Panc1 (cell line): ENCODE results near the gene IPMK. TPM values are rescaled to one million over a fixed set of nuclear protein-coding genes. Genes with fewer than 3 reads are reported as not detected.
"Not testable (repeated sequence)": the region's sequence is repeated elsewhere in the genome, so short reads cannot be mapped to it uniquely, and the experiment has no call there.

Source experiments
- ATAC-seq: fragments of 200-7000 bp; cut with Tn5 transposase; 2 replicates; pipeline ENCODE4 v1.9.1; 2020; ENCODE audit warnings: mild to moderate bottlenecking, moderate library complexity
- BruUV-seq: library from RNA; stranded (reverse); fragments of 400-500 nt; replicated peaks from 2 replicates; lab custom pipeline; 2021; lab: Mats Ljungman, UMichigan
- CTCF ChIA-PET: fragments of 300-600 bp; sonication (Branson Sonifier 250); formaldehyde crosslinking; loops from one replicate; lab custom pipeline; 2022; ENCODE audit warnings: antibody characterized with exemption; lab: Charles Lee
- POLR2A ChIA-PET: fragments of 300-600 bp; sonication (Branson Sonifier 250); formaldehyde crosslinking; loops from one replicate; lab custom pipeline; 2022; ENCODE audit warnings: antibody characterized with exemption; lab: Charles Lee
- DNase-seq: peaks from one replicate; pipeline ENCODE4 v3.0.0-alpha.2; 2010; ENCODE audit warnings: low read depth, low spot score
- H3K27ac ChIP-seq: 2 replicates; pipeline ENCODE4 v1.5.1; 2011; ENCODE audit warnings: mild to moderate bottlenecking, low read length, inconsistent platforms
- H3K27me3 ChIP-seq: fragments of 200-500 bp; sonication (Bioruptor generic); 2 replicates; pipeline ENCODE4 v1.6.0; 2014; ENCODE audit warnings: low read length, inconsistent platforms; ENCODE audit not compliant: control insufficient read depth, insufficient read depth
- H3K36me3 ChIP-seq: fragments of 200-500 bp; sonication (Bioruptor generic); 2 replicates; pipeline ENCODE4 v1.5.1; 2014; ENCODE audit warnings: inconsistent platforms, mild to moderate bottlenecking, low read length, moderate library complexity; ENCODE audit not compliant: control insufficient read depth, insufficient read depth
- H3K4me1 ChIP-seq: 2 replicates; pipeline ENCODE4 v1.5.1; 2011; ENCODE audit warnings: inconsistent platforms, mild to moderate bottlenecking, low read length, moderate library complexity; ENCODE audit not compliant: control insufficient read depth, insufficient read depth
- H3K4me3 ChIP-seq, 2 experiments: 2 replicates each; pipeline ENCODE4 v1.5.1; 2011 to 2012; ENCODE audit warnings: low read depth in 2 of 2, low read length in 2 of 2, mild to moderate bottlenecking in 2 of 2, inconsistent platforms in 1 of 2, moderate library complexity in 1 of 2
- H3K9me3 ChIP-seq: fragments of 200-500 bp; sonication (Bioruptor generic); 2 replicates; pipeline ENCODE4 v1.5.1; 2014; ENCODE audit warnings: low read depth, mild to moderate bottlenecking, inconsistent platforms, low read length, moderate library complexity; ENCODE audit not compliant: control insufficient read depth, insufficient read depth
- POLR2AphosphoS5 ChIP-seq: IDR thresholded peaks from 2 replicates; pipeline ENCODE4 v1.6.1; 2012; ENCODE audit warnings: mild to moderate bottlenecking, low read depth, low read length, moderate library complexity
- SIN3A ChIP-seq: IDR thresholded peaks from 2 replicates; pipeline ENCODE4 v1.6.1; 2012; ENCODE audit warnings: low read depth, mild to moderate bottlenecking, low read length, moderate library complexity, borderline replicate concordance; ENCODE audit not compliant: insufficient read depth
- TCF7L2 ChIP-seq: IDR thresholded peaks from 2 replicates; pipeline ENCODE4 v1.6.1; 2011; ENCODE audit warnings: mild to moderate bottlenecking, low read depth, low read length, inconsistent platforms
- in situ Hi-C: cut with HindIII; loops from 2 replicates; pipeline ENCODE4 v1.10.0; 2016; ENCODE audit warnings: low sequenced_read_pairs, low pct_unique_long_range_greater_than_20kb
- intact Hi-C: fragments of 100-400 bp; cut with micrococcal nuclease; formaldehyde crosslinking; loops from one replicate; pipeline ENCODE4 v1.10.0; 2022; ENCODE audit not compliant: unreplicated experiment
- total RNA-seq: library from RNA; stranded (reverse); gene quantifications from one replicate; pipeline ENCODE4 v1.2.1, GENCODE V29; 2021; ENCODE audit not compliant: unreplicated experiment
- TF ChIP-seq, protein P1 (sequence below), 2 experiments: IDR thresholded peaks; 2 replicates each; pipeline ENCODE4 v1.6.1; 2011 to 2012; ENCODE audit warnings: low read depth in 2 of 2, control low read depth in 1 of 2, low read length in 1 of 2, mild to moderate bottlenecking in 1 of 2, moderate library complexity in 1 of 2; ENCODE audit not compliant: insufficient read depth in 1 of 2
- TF ChIP-seq, protein P2 (sequence below): fragments of 450-650 bp; IDR thresholded peaks from 2 replicates; pipeline ENCODE4 v1.5.1; 2017; ENCODE audit warnings: mild to moderate bottlenecking

The IPMK gene
- total RNA-seq, 1 experiment from 2014 or later = 9.3 TPM

DNA sequence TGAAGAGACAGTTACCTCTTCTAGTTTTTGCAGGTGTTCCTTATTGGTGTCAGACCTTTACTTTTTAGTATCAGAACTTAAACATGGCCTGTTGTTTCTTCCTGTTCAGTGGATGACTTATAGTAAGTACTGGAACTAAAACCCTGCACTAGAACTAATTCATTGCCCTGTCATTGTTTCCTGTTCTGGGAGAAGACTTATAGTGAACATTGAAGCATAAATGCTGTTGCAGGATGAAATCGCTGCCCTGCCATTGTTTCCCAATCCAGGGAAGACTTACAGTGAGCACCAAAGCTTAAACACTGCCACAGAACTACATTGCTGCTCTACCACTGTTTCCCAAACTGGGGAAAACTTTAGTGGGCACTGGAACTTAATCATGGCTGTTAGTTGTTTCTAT, 13.1 kb downstream of the IPMK start:
- intact Hi-C loops (no loop called here), in situ Hi-C loops (no loop called here)
- no peaks in the 10 kb centered on the region for H3K36me3 ChIP-seq
- no peaks in the 10 kb centered on the region for H3K4me1 ChIP-seq
- no TSS peak for BruUV-seq
- no peak overlapping the region for H3K4me3 ChIP-seq
- DNase-seq (no peak), ATAC-seq (no peak)
- H3K27me3 ChIP-seq = no peaks in the 10 kb centered on the region
- no peaks in the 10 kb centered on the region; the same call in 1 of the 2 replicates for H3K9me3 ChIP-seq
- no peak overlapping the region for H3K27ac ChIP-seq
- TF ChIP-seq TCF7L2 = no peak
- no peak for TF ChIP-seq POLR2AphosphoS5
- TF ChIP-seq, protein P1, sequence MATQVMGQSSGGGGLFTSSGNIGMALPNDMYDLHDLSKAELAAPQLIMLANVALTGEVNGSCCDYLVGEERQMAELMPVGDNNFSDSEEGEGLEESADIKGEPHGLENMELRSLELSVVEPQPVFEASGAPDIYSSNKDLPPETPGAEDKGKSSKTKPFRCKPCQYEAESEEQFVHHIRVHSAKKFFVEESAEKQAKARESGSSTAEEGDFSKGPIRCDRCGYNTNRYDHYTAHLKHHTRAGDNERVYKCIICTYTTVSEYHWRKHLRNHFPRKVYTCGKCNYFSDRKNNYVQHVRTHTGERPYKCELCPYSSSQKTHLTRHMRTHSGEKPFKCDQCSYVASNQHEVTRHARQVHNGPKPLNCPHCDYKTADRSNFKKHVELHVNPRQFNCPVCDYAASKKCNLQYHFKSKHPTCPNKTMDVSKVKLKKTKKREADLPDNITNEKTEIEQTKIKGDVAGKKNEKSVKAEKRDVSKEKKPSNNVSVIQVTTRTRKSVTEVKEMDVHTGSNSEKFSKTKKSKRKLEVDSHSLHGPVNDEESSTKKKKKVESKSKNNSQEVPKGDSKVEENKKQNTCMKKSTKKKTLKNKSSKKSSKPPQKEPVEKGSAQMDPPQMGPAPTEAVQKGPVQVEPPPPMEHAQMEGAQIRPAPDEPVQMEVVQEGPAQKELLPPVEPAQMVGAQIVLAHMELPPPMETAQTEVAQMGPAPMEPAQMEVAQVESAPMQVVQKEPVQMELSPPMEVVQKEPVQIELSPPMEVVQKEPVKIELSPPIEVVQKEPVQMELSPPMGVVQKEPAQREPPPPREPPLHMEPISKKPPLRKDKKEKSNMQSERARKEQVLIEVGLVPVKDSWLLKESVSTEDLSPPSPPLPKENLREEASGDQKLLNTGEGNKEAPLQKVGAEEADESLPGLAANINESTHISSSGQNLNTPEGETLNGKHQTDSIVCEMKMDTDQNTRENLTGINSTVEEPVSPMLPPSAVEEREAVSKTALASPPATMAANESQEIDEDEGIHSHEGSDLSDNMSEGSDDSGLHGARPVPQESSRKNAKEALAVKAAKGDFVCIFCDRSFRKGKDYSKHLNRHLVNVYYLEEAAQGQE (IDR thresholded peaks at IDR 0.05; ENCODE audit: insufficient read depth in 1 of 2, low read depth in 2 of 2, low read length in 1 of 2) = no peak
- TF ChIP-seq SIN3A = no peak
- TF ChIP-seq, protein P2, sequence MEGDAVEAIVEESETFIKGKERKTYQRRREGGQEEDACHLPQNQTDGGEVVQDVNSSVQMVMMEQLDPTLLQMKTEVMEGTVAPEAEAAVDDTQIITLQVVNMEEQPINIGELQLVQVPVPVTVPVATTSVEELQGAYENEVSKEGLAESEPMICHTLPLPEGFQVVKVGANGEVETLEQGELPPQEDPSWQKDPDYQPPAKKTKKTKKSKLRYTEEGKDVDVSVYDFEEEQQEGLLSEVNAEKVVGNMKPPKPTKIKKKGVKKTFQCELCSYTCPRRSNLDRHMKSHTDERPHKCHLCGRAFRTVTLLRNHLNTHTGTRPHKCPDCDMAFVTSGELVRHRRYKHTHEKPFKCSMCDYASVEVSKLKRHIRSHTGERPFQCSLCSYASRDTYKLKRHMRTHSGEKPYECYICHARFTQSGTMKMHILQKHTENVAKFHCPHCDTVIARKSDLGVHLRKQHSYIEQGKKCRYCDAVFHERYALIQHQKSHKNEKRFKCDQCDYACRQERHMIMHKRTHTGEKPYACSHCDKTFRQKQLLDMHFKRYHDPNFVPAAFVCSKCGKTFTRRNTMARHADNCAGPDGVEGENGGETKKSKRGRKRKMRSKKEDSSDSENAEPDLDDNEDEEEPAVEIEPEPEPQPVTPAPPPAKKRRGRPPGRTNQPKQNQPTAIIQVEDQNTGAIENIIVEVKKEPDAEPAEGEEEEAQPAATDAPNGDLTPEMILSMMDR = no peak
- ChIA-PET POLR2A (no interaction called here), CTCF (no interaction called here)

GRCh38 chr10:58253184-58253583, 14.5 kb downstream of the IPMK start:
- in situ Hi-C loops = no loop called here
- Histone ChIP-seq H3K9me3 (no peaks in the 10 kb centered on the region; the same call in 1 of the 2 replicates), H3K27ac (no peak overlapping the region), H3K36me3 (no peaks in the 10 kb centered on the region), H3K4me1 (no peaks in the 10 kb centered on the region), H3K4me3 (no peak overlapping the region), H3K27me3 (no peaks in the 10 kb centered on the region)
- intact Hi-C loops = no loop called here
- POLR2A ChIA-PET = no interaction called here
- ATAC-seq (no peak), DNase-seq (no peak)
- no peak for TF ChIP-seq POLR2AphosphoS5
- TF ChIP-seq, protein P2 = no peak
- no peak for TF ChIP-seq TCF7L2
- TF ChIP-seq SIN3A = no peak
- TF ChIP-seq, protein P1 (IDR thresholded peaks at IDR 0.05; ENCODE audit: insufficient read depth in 1 of 2, low read depth in 2 of 2, low read length in 1 of 2) = no peak
- BruUV-seq = no TSS peak
- CTCF ChIA-PET = no interaction called here

GRCh38 chr10:58244666-58245065, 23.0 kb downstream of the IPMK start:
- CTCF ChIA-PET, H3K36me3 ChIP-seq, H3K4me3 ChIP-seq, intact Hi-C loops, H3K27ac ChIP-seq, H3K4me1 ChIP-seq, H3K27me3 ChIP-seq, DNase-seq, H3K9me3 ChIP-seq, BruUV-seq, ATAC-seq, in situ Hi-C loops, POLR2A ChIA-PET: not testable (repeated sequence)

- DNase-seq, BruUV-seq, intact Hi-C loops, H3K4me1 ChIP-seq, H3K27me3 ChIP-seq, CTCF ChIA-PET, in situ Hi-C loops, H3K27ac ChIP-seq, H3K36me3 ChIP-seq, H3K4me3 ChIP-seq, POLR2A ChIA-PET, ATAC-seq, H3K9me3 ChIP-seq: not testable (repeated sequence)
Measured at GRCh38 chr10:58244242-58244641, 23.5 kb downstream of the IPMK start.
